NAMALWA (cell line): ENCODE results near the gene CXorf66.
"Not testable (repeated sequence)": the region's sequence is repeated elsewhere in the genome, so short reads cannot be mapped to it uniquely, and the experiment has no call there.

ENCODE experiments used
- DNase-seq: peaks from one replicate; pipeline ENCODE4 v3.0.0-alpha.2; 2015; ENCODE audit warnings: low spot score

CXorf66 gene

DNA sequence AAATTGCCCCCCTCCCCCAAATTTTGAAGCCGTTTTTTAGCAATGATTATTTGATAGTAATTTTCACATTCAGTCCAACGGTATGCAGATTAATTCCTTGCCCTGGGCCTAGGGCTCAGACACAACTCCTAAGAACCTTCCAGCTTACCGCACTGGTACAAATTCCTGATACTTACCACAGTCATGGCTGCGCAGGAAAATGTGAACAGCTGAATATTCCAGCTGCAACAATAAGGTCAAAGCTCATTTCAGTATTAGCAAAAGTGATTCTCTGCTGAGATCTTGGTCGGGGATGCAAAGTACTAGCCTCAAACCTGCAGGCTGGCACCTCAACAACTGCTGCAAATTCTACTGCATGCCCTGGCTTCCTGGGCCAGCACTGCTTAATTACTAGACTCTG, 35.4 kb downstream of the CXorf66 start:
- peak; percentile 18 for DNase-seq

DNA sequence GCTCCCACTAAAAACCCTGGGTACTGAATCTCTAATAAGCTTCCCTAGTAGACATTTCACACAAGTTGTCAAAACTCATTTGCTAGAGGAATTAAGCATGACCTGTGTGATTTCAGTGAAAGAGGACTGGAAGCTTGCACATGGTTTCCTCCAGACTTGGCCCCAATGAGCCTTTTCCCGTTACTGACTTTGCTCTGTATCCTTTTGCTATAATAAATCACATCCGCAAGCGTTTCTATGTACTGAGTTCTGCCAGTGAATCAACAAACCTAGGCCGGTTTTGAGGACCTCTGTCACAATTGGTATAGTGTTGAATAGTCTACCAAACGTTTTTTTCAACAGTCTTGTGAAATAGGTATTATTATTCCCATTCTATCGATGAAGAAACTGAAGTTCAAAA, 40.6 kb downstream of the CXorf66 start:
- DNase-seq = no peak

DNA sequence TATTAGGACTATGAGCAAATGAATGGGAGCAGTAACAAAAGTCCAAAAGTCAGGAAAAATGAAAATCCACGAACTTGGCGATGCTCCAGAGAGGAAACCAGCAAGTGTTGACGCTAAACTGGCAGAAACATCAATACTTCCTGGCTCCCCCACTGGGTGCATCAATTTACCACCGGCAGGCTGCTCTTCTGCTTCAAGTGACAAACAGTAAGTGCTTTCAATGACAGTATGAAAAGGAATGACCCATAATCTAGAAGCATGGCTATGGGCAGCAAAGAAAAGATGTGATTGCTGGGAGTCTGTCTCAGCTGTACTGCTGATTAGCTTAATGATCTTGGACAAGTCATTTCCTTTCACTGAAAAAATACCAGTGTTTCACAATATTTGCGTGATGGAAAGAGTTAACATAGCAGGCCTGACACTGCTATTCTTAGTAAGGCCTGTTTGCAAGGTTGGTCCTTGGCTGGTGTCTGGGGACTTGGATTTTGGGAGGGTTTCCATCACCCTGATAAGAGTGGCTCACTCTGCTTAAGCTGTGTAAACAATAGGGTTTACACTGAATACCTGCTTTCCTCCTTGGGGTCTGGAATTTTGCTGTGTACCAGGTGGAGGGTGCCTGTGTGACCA, 41.1 kb downstream of the CXorf66 start:
- DNase-seq = no peak

DNA sequence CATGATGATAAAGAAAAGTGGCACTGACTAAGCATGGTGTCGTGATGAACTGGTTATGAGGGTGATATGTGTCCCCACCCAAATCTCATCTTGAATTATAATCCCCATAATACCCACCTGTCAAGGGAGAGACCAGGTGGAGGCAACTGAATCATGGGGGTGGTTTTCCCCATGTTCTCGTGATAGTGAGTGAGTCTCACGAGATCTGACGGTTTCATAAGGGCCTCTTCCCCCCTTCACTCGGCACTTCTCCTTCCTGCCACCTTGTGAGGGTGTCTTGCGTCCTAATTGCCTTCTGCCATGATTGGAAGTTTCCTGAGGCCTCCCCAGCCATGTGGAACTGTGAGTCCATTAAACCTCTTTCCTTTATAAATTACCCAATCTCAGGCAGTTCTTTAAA, 44.2 kb downstream of the CXorf66 start:
- DNase-seq = not testable (repeated sequence)

DNA sequence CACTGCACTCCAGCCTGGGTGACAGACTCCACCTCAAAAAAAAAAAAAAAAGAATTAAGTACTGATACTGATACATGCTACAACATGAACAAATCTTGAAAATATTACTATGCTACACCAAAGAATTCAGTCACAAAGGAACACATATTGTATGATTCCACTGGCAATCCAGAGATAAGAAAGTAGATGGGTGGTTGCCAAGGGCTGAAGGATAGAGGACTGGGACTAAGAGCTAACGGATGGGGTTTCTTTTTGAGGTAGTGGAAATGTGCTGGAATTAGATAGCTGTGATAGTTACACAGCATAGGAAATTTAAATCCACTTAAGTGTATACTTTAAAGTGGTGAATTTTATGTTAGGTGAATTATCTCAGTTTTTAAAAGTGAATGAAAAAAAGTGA, 45.0 kb downstream of the CXorf66 start:
- DNase-seq = no peak

DNA sequence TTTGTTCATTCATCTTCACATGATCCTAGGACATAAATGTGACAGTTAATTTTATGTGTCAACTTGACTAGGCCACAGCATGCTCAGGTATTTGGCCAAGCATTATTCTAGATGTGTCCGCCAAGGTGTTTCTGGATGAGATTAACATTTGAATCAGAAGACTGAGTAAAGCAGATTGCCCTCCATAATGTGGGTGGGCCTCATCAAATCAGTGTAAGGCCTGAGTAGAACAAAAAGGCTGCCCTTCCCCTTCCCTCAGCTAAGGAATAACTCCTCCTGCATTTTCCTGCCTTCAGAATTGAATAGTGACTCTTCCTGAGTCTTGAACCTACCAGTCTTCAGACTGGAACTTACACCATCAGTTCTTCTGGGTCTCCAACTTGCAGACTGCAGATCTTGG, 50.9 kb downstream of the CXorf66 start:
- no peak for DNase-seq

DNA sequence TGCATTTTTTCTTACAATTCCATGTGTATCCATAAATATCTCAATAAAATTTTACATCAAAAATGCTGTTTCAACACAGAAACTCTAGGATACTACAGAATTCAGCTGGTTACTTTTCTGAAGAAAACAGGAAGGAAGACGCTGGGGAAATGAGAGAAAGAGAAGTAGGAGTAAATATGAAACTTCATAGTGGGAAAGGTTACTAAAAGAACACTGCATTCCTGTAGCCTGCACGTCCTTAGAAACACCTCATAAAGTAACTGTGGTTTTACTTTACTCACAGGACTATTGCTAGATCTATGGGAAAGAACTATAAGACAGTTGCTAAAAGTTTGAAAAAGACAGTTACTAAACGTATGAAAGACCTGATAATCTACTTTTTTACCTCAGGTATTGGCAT, 55.6 kb downstream of the CXorf66 start:
- DNase-seq = no peak

DNA sequence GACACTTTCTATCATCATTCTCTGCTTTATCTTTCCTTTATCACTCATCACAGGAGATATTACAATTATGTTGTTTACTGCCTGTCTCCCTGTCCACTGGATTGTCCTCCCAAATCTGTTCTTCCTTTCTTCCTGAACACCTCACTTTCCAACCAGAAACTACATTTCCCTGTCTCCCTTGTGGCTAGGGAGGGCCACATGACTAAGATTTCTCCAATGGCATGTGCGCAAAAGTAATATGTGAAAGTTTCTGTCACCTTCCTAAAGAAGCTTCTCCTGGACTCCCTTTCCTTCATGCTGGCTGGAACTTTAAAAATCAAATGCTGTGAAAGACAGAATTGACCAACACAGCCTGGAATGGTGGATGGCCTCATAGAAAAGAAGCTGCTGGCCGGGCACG, 58.2 kb downstream of the CXorf66 start:
- no peak for DNase-seq

DNA sequence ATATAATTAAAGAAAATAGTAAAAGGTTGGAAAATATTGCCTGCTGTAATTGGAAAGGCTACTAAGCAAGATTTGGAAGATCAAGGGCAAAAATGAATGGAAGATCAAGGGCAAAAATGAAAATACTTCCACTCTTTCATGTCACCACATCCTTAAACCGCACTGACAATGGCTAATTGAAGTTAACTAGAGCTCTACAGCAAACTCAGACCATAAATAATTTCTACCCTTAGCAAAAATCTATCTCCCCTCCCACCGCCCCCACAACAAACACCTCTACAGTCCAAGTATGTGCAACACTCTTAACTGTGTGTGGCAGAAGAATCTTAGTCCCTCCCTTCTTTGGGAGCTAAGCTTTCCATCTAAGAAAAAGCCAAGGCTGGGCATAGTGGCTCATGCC, 59.6 kb downstream of the CXorf66 start:
- DNase-seq = no peak
